Activated T-cell treated with anti-CD3 and anti-CD28 coated beads for 4 hours (primary cell): ENCODE results near the gene DAD1.
"Not testable (repeated sequence)": the region's sequence is repeated elsewhere in the genome, so short reads cannot be mapped to it uniquely, and the experiment has no call there.

Source experiments
- DNase-seq: peaks from one replicate; pipeline ENCODE4 v3.0.0-alpha.2; 2020

The DAD1 gene

GRCh38 chr14:22589096-22589839, at the start of gene DAD1:
TSS of gene DAD1 (minus strand) at chr14:22589224. CDS start at chr14:22589157, 67 bp downstream.
- DNase-seq: peak; percentile 99

GRCh38 chr14:22635980-22636379, 47.0 kb upstream of the DAD1 start:
- DNase-seq: not testable (repeated sequence)

DNA sequence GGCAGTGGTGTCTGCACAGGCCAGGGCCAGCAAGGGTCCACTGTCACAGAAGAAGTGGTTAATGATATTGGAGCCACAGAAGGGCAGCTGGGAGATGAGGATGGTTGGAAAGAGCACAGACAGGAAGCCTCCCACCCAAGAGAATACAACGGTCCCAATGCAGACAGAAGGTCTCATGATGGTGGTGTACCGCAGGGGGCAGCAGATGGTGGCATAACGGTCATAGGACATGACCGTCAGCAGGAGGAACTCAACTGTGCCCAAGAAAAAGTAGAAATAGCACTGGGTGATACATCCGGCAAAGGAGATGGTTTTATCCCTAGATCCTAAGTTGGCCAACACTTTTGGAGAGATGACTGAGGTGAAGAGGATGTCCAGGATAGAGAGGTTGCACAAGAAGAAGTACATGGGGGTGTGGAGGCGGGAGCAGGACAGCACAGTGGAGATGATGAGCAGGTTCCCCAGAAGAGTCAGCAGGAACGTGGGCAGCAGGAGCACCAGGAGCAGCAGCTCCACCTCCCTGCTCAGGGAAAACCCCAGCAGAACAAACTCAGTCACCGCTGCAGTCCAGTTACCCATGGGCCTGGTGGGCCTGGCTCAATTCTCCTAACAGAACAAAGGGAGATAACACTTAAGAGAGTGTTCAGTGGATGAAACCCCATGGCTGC, 45.3 kb upstream of the DAD1 start:
- no peak for DNase-seq

GRCh38 chr14:22630486-22630885, 41.5 kb upstream of the DAD1 start:
- DNase-seq: no peak

- no peak for DNase-seq
Observed at GRCh38 chr14:22630066-22630465, 41.0 kb upstream of the DAD1 start.

DNA sequence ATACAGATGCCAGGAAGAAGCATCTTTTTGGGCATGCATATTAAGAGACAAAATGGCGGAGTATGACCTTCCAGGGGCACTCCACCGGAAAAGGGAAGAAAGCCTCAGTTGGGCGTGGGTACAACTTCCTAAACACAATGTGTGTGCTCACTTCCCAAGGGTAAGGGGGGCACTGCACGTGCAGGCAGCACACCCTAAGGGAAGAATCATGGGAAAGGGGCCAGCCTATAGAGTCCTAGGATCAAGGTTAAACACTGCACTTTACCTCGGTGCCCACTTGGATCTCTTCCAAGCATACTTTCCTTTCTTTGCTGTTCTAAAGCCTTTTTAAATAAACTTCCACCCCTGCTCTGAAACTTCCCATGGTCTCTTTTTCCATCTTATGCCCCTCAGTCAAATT, 40.3 kb upstream of the DAD1 start:
- no peak for DNase-seq

DNA sequence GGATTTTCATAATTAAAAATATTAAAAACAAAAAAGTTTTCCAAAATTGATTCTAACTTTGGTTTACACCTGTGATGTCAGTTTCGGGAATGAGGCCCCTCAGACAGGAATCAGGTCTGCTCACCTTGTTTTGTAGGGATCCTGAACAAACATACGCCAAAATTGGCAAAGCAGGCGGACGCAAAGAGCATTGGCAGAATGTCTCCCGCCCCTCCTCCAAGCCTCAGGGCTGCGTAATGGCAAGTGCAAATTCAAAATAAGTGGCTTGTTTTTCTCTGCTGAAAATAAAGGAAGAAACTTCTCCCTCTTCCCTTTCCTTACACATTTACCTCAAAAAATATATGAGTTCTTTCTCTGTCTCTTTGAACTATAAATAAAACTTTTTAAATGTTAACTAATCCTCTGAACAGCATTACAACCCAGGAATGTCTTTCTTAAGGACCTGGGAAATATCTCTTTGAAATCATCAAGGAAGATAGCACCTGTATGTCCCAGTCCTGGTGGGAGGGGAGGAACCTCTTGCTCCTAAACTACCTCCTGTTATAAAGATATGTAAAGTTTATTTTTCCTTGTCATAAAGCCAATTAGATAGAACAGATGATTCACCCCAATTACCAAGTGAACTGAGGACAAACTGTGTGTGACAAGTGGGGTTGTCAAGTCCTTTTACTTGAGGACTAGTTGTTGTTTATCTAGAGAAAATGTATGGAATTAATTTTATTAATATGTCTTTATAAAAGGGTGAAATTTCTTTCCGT, 38.7 kb upstream of the DAD1 start:
- DNase-seq: no peak

GRCh38 chr14:22626590-22626989, 37.6 kb upstream of the DAD1 start:
- DNase-seq: no peak

DNA sequence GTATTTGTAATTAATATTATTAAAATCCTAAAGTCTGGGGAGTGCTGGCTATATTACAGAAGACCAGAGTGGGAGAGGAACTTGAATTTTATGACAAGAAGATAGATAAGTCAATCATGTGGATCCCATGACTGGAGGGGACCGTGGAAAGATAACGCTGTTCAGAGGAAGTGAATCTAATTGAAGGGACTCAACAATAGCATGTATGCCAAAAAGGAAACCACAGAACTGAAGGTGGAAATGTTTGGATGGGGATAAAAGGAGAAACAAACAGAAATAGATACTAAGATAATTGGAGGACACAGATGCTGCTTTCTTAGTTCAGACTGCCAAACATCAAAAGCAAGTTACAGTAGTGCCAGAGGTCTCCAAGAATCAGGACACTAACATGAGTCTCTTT, 34.0 kb upstream of the DAD1 start:
- DNase-seq: no peak

- DNase-seq: no peak
Observed at GRCh38 chr14:22622255-22622654, 33.2 kb upstream of the DAD1 start.

- not testable (repeated sequence) for DNase-seq
Observed at GRCh38 chr14:22615765-22616164, 26.7 kb upstream of the DAD1 start.

DNA sequence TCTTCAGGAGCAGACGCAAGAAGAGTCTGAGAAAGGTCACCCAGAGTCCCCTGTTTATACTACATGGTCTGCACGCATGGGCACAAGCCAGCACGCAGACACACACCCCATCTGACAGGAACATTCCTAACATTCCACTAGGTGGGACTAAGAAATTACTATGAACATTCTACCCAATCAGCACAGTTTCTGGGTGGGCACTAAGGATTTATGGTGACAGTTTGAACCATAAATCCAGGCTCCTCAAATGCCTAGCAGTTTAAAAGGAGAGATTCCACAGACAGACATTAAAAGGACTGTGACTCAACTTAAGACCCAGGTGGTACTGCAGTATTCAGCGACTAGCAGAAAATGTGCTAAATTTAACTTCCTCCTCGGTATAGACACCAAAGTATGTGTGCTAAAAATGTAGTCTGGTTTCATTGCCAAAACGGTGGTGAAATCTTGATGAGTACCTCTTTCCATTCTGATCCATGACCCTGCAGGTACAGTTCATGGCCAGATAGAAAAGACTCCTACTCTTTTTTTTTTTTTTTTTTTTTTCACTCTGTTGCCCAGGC, 25.3 kb upstream of the DAD1 start:
- no peak for DNase-seq

GRCh38 chr14:22613736-22614239, 24.8 kb upstream of the DAD1 start:
- DNase-seq: no peak

DNA sequence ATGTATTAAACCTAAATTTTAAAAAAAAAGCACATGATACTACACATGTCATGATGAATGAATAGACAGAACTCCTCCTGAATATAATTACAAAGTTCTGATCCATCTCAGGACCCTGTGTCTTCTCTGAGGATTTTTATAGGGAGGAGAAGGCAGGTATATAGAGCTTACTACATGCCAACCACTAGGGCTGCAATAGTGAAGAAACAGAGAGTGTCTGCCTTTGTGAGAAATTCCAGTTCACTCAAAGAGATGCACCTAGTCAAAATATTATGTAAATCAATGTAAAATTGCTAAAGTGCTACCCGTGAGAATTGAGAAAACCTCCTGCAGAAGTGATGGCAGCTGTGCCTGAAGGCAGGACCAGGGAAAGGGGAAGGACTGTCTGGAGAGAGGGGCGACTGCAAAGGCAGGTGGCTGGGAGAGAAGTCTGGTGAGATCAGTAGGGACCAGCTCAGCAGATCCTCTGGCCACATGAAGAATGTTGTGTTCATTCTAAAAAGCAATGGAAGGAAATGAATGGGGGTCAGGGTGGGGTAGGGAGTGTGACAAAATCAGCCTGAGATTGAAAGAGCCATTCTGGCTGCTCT, 24.2 kb upstream of the DAD1 start:
- no peak for DNase-seq

DNA sequence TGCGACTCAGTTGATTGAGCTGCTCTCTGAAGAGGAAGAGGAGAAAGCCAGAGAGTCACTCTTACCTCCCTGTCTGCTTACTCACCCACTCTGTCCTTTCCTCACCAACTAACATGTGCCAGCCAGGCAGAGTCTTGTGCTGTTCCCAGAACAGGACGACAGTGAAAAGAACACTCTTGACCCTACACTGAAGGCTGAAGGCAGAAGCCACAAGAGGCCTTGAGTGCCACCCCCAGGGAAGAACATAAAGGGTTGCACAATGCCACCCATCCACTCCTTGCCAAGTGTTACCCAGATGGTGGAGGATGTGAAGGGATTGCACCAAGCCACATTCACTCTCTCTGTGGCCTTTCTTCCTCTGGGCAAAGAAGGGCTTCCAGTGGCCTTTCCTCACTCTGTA, 21.9 kb upstream of the DAD1 start:
- no peak for DNase-seq

GRCh38 chr14:22607291-22607690, 18.3 kb upstream of the DAD1 start:
- no peak for DNase-seq

GRCh38 chr14:22606380-22606779, 17.4 kb upstream of the DAD1 start:
- DNase-seq: no peak

DNA sequence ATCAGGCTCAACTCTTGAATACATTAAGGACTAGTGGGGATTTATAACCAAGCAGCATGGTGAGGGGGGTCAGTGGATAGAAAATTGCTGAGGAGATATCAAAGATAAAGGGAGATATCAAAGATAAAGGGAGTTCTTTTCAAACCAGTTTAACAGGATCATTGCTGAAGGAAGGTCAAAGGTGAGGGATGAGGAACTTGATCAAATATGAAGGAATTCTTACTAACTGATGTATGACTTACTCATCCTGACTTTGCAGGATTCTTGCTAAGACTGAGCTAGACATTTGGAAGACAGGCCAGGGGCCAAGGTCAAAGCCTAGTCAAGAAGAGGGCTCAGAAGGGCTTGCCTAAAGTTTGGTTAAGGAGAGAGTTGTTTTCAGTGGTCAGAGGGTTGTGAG, 13.8 kb upstream of the DAD1 start:
- DNase-seq: no peak

DNA sequence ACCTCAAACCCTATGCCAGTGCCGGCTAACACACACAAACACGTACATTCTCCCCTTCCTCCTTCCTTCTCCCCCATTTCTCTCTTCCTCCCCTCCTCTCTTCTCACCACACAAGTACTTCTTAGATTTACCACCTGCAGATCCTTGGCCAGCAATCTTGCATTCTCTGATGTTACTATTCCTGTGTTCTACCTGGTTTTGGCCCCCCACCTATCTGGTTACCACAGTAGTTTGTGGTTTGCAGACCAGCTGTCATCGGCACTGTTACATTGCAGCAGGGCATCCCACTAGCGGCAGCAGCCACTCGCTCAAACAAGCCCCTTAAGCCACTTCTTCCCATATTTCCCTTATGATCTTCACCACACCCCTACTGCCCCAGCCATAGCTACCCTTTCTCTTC, 13.0 kb upstream of the DAD1 start:
- DNase-seq: no peak

- no peak for DNase-seq
Observed at GRCh38 chr14:22601456-22601855, 12.4 kb upstream of the DAD1 start.

- no peak for DNase-seq
Observed at GRCh38 chr14:22600027-22600426, 11.0 kb upstream of the DAD1 start.

GRCh38 chr14:22599349-22599748, 10.3 kb upstream of the DAD1 start:
- DNase-seq: no peak

GRCh38 chr14:22598896-22599244, 9.8 kb upstream of the DAD1 start:
- no peak for DNase-seq
